ENCODE data around the gene GPR68. TPM values are rescaled to one million over a fixed set of nuclear protein-coding genes. Genes with fewer than 3 reads are reported as not detected.
"Not testable (repeated sequence)": the region's sequence is repeated elsewhere in the genome, so short reads cannot be mapped to it uniquely, and the experiment has no call there.

The GPR68 gene
- total RNA-seq, 2 donors from 2014 or later, result 0.55 to 1.4 TPM

DNA sequence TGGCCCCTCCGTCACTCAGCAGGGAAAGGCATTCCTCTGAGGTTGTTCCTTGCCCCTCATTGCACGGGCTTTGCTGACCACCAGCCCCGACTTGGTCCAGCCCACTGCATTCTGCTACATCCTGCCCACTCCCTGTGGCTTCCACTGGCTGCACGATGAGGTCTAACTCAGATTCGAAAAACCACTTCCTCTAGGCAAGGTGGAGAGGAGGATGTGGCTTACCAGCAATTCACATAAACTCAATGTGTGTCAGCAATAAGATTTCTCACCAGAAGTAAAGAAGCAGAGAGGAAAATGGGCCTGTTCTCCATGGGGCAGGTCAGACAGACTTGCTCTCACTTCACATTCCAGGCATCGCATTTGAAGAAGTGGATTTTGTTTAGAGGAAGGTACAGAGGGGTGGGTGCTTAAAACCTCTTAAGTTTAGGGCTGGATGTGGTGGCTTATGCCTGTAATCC, 14.7 kb downstream of the GPR68 start:
- Histone ChIP-seq H3K4me1 (no peaks in the 10 kb centered on the region), H3K36me3 (peaks cover 18% of the 10 kb centered on the region), H3K27me3 (no peaks in the 10 kb centered on the region), H3K27ac (no peak overlapping the region), H3K9me3 (no peaks in the 10 kb centered on the region), H3K4me3 (no peak overlapping the region)
- TF ChIP-seq, protein P1, sequence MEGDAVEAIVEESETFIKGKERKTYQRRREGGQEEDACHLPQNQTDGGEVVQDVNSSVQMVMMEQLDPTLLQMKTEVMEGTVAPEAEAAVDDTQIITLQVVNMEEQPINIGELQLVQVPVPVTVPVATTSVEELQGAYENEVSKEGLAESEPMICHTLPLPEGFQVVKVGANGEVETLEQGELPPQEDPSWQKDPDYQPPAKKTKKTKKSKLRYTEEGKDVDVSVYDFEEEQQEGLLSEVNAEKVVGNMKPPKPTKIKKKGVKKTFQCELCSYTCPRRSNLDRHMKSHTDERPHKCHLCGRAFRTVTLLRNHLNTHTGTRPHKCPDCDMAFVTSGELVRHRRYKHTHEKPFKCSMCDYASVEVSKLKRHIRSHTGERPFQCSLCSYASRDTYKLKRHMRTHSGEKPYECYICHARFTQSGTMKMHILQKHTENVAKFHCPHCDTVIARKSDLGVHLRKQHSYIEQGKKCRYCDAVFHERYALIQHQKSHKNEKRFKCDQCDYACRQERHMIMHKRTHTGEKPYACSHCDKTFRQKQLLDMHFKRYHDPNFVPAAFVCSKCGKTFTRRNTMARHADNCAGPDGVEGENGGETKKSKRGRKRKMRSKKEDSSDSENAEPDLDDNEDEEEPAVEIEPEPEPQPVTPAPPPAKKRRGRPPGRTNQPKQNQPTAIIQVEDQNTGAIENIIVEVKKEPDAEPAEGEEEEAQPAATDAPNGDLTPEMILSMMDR (IDR thresholded peaks at IDR 0.05), result no peak
- no peak for DNase-seq (ENCODE audit: low spot score)

DNA sequence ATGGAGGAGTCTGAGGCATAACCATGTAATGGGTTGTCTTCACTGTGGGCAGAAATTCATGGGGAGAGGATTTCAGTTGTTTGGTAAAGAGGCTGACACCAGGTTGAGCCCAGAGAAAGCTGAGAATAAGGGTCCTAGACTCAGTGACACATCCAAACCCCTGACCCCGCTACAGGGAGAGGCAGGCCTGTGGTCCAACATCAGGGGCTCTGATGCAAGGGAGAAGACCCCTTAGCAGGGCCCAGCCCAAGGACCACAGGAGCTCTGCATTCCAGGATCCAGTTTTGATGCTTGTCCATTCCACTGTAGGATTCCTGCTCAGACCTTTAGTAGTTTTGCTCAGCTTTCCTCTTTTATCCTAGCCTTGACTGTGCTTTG, 15.5 kb downstream of the GPR68 start:
- peaks cover 0 to under 1% of the 10 kb centered on the region in 2 donors for H3K4me1 ChIP-seq
- peaks cover 24% of the 10 kb centered on the region for H3K36me3 ChIP-seq
- H3K9me3 ChIP-seq, result no peaks in the 10 kb centered on the region
- H3K27me3 ChIP-seq, result no peaks in the 10 kb centered on the region
- H3K27ac ChIP-seq, result no peak overlapping the region
- no peak overlapping the region for H3K4me3 ChIP-seq
- DNase-seq (ENCODE audit: low spot score), result no peak
- TF ChIP-seq, protein P1 (IDR thresholded peaks at IDR 0.05), result no peak

DNA sequence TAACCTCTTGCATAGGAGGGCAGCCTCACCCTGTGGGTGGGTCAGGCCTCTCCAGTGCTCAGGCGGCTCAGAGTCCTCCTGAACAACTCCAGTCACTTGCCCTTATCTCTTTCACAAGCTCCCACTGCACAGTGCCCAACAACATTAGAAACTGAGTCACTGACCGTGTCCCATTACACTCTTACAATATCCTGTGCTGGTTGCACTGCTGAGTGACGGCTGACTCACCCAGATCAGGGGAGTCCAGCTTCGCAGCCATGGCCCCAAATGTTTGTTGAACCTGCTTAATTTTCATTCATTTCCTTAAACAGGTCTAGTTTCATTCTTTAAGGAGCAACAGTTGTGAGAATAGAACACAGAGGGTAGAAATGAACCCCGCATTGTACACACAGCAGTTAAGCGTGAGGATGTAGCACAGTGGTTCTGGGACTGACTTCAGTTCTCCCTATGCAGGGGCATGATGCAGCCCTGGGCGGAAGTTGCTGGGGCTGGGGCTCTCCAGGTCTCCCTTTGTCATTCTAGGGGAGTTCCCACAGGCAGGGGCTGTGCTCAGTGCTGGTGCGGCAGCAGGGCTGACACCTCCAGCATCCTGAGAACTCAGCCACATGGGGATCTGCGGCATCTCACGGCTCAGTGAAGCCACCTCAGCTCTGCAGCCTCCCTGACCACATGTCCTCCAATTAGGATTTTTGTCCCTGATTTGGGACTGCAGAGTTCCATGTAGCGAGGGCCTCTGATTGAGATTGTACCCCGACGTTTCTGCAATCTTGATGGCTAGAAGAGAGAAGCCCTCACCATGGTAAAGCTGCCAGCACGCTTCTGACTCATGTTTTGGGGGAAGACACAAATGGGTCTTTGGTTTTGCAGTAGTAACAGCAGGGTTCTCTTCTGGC, 16.1 kb downstream of the GPR68 start:
- no peaks in the 10 kb centered on the region for H3K27me3 ChIP-seq
- H3K27ac ChIP-seq, result no peak overlapping the region
- peaks cover 24% of the 10 kb centered on the region for H3K36me3 ChIP-seq
- TF ChIP-seq, protein P1 (IDR thresholded peaks at IDR 0.05), result no peak
- H3K4me3 ChIP-seq, result no peak overlapping the region
- no peak for DNase-seq (ENCODE audit: low spot score)
- peaks cover 0 to 7% of the 10 kb centered on the region in 2 donors for H3K4me1 ChIP-seq
- H3K9me3 ChIP-seq, result no peaks in the 10 kb centered on the region

DNA sequence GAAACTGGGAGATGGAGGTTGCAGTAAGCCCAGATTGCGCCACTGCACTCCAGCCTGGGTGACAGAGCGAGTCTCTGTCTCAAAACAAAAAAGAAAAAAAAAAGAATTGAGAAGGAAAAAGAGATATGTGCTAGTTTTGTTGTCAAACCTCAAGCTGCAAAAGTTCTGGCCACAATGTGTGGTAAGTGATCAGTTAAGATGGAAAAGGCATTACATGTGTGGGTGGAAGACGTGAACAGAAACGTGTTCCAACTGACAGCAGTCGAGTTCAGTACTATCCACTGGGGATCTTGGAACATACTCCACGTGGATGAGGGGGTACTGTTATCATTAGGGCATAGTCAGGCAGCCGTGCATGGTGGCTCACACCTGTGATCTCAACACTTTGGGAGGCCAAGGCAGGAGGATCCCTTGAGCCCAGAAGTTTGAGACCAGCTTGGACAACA, 17.3 kb downstream of the GPR68 start:
- no peak for DNase-seq (ENCODE audit: low spot score)
- Histone ChIP-seq H3K27me3 (no peaks in the 10 kb centered on the region), H3K4me3 (no peak overlapping the region), H3K36me3 (peaks cover 24% of the 10 kb centered on the region), H3K27ac (no peak overlapping the region), H3K9me3 (no peaks in the 10 kb centered on the region), H3K4me1 (peaks cover 0 to 17% of the 10 kb centered on the region in 2 donors)
- TF ChIP-seq, protein P1 (IDR thresholded peaks at IDR 0.05), result no peak

DNA sequence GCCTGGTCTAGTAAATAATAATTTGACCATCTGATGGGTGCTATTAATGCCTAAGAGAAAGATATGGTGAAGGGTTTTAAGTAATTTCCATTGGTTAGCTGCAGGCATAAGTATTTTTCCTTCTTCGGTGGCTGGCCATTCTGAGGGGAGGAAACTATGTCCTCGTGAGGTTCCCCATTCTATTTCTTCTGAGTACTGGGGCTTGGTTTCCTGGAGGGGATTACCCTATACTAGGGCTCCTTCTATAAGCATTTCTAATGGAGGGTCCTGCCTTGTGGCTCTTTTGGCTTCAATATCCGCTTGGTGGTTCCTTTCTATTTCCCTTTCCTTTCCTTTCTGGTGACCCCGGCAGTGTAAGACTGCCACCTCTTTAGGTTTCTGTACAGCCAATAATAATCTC, 18.1 kb downstream of the GPR68 start:
- DNase-seq (ENCODE audit: low spot score); H3K27ac ChIP-seq; H3K4me3 ChIP-seq; H3K27me3 ChIP-seq; H3K9me3 ChIP-seq: not testable (repeated sequence)
- H3K36me3 ChIP-seq, result peaks cover 24% of the 10 kb centered on the region
- H3K4me1 ChIP-seq, result peaks cover 0 to 17% of the 10 kb centered on the region in 2 donors

DNA sequence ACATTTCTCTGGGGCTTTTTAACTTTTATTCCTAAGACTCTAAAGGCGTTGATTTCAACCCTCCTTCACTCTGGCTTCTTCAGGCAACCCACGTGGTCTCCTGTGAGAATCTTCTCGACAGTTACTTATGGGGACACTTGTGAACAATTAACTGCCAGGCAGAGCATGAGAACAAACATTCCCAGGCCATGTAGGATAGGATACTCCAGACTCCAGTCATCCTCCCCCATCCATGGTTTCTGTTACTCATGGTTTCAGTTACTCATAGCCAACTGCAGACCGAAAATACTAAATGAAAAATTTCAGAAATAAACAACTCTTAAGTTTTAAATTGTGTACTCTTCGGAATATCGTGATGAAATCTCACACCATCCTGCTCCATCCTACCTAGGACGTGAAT, 19.5 kb downstream of the GPR68 start:
- no peak for DNase-seq (ENCODE audit: low spot score)
- Histone ChIP-seq H3K4me1 (peaks cover 0 to 21% of the 10 kb centered on the region in 2 donors), H3K4me3 (no peak overlapping the region), H3K27me3 (no peaks in the 10 kb centered on the region), H3K36me3 (peaks cover 28% of the 10 kb centered on the region), H3K9me3 (no peaks in the 10 kb centered on the region), H3K27ac (no peak overlapping the region)
- TF ChIP-seq, protein P1 (IDR thresholded peaks at IDR 0.05), result no peak
